Measurements from ENCODE around the gene DLGAP1. TPM values are rescaled to one million over a fixed set of nuclear protein-coding genes. Genes with fewer than 3 reads are reported as not detected.
"Not testable (repeated sequence)": the region's sequence is repeated elsewhere in the genome, so short reads cannot be mapped to it uniquely, and the experiment has no call there.

Gene DLGAP1
- total and polyA plus RNA-seq, 4 donors: 0.75 to 6.6 (median 3.6) TPM

GRCh38 chr18:3604498-3605408 lies 850.4 kb downstream of the DLGAP1 start:
- peak; percentile 77 for ATAC-seq (ENCODE audit: low FRiP score)

GRCh38 chr18:3604235-3604497 lies 850.9 kb downstream of the DLGAP1 start:
- no peak for DNase-seq
- Histone ChIP-seq H3K27ac (ENCODE audit: low read depth in 1 of 2, low read length in 2 of 2) (peak overlapping the region; percentile 94 to 97), H3K4me1 (ENCODE audit: control insufficient read depth in 1 of 2, insufficient read depth in 2 of 2, low read length in 2 of 2) (peaks cover 2% of the 10 kb centered on the region in 2 donors), H3K36me3 (ENCODE audit: control insufficient read depth in 1 of 2, insufficient read depth in 2 of 2, low read length in 1 of 2) (no peaks in the 10 kb centered on the region), H3K9me3 (ENCODE audit: control insufficient read depth, low read length) (no peaks in the 10 kb centered on the region), H3K4me3 (ENCODE audit: low read length in 2 of 2) (peak overlapping the region; percentile 2 to 53), H3K27me3 (ENCODE audit: control insufficient read depth in 1 of 2, insufficient read depth in 2 of 2, low read length in 1 of 2) (no peaks in the 10 kb centered on the region)
- no peak for ATAC-seq (ENCODE audit: low FRiP score)
- intact Hi-C loops (cut with DNase I): loop anchor here (1.0 to 2.0 kb wide), 2 partner anchors 19 to 20 kb away; no protein-coding TSS in a partner anchor
- WGBS, 2 donors: 8 to 10% methylated on average over 4 of the region's 4 CpGs

More at GRCh38 chr18:3604498-3605408, 850.4 kb downstream of the DLGAP1 start:
- H3K27ac ChIP-seq (ENCODE audit: low read depth in 1 of 2, low read length in 2 of 2): peak overlapping the region; percentile 90 to 97
- H3K36me3 ChIP-seq (ENCODE audit: control insufficient read depth in 1 of 2, insufficient read depth in 2 of 2, low read length in 1 of 2): no peaks in the 10 kb centered on the region
- H3K27me3 ChIP-seq (ENCODE audit: control insufficient read depth in 1 of 2, insufficient read depth in 2 of 2, low read length in 1 of 2): no peaks in the 10 kb centered on the region
- no peak for DNase-seq
- intact Hi-C loops (cut with DNase I): loop anchor here (1.0 to 2.0 kb wide), 2 partner anchors 18 to 20 kb away; no protein-coding TSS in a partner anchor
- WGBS, 2 donors: 1 to 2% methylated on average over 12 of the region's 12 CpGs
- no peaks in the 10 kb centered on the region for H3K9me3 ChIP-seq (ENCODE audit: control insufficient read depth, low read length)
- peak overlapping the region; percentile 34 to 53 for H3K4me3 ChIP-seq (ENCODE audit: low read length in 2 of 2)
- H3K4me1 ChIP-seq (ENCODE audit: control insufficient read depth in 1 of 2, insufficient read depth in 2 of 2, low read length in 2 of 2): peaks cover 2% of the 10 kb centered on the region in 2 donors

- Histone ChIP-seq H3K9me3 (ENCODE audit: control insufficient read depth, low read length) (no peaks in the 10 kb centered on the region), H3K27ac (ENCODE audit: low read depth in 1 of 2, low read length in 2 of 2) (peak overlapping the region; percentile 94 to 97), H3K27me3 (ENCODE audit: control insufficient read depth in 1 of 2, insufficient read depth in 2 of 2, low read length in 1 of 2) (no peaks in the 10 kb centered on the region), H3K4me1 (ENCODE audit: control insufficient read depth in 1 of 2, insufficient read depth in 2 of 2, low read length in 2 of 2) (peaks cover 2% of the 10 kb centered on the region in 2 donors), H3K4me3 (ENCODE audit: low read length in 2 of 2) (peak overlapping the region; percentile 51 to 53), H3K36me3 (ENCODE audit: control insufficient read depth in 1 of 2, insufficient read depth in 2 of 2, low read length in 1 of 2) (no peaks in the 10 kb centered on the region)
- 1 to 2% methylated on average over 12 of the region's 12 CpGs for WGBS, 2 donors
- ATAC-seq (ENCODE audit: low FRiP score): peak; percentile 86
- no peak for DNase-seq
- intact Hi-C loops (cut with DNase I): loop anchor here (1.0 to 2.0 kb wide), 2 partner anchors 19 to 21 kb away; no protein-coding TSS in a partner anchor
Observed at GRCh38 chr18:3603421-3604234, 851.5 kb downstream of the DLGAP1 start.

GRCh38 chr18:3601106-3601755 lies 853.9 kb downstream of the DLGAP1 start:
- H3K27ac ChIP-seq (ENCODE audit: low read depth in 1 of 2, low read length in 2 of 2); intact Hi-C loops (cut with DNase I); H3K36me3 ChIP-seq (ENCODE audit: control insufficient read depth in 1 of 2, insufficient read depth in 2 of 2, low read length in 1 of 2); DNase-seq; ATAC-seq (ENCODE audit: low FRiP score); H3K4me3 ChIP-seq (ENCODE audit: low read length in 2 of 2); H3K9me3 ChIP-seq (ENCODE audit: control insufficient read depth, low read length); H3K4me1 ChIP-seq (ENCODE audit: control insufficient read depth in 1 of 2, insufficient read depth in 2 of 2, low read length in 2 of 2); H3K27me3 ChIP-seq (ENCODE audit: control insufficient read depth in 1 of 2, insufficient read depth in 2 of 2, low read length in 1 of 2): not testable (repeated sequence)
- 95% methylated on average over 12 of the region's 12 CpGs for WGBS, 2 donors

- no peak overlapping the region for H3K4me3 ChIP-seq (ENCODE audit: low read length in 2 of 2)
- DNase-seq (no peak), ATAC-seq (ENCODE audit: low FRiP score) (no peak)
- H3K4me1 ChIP-seq (ENCODE audit: control insufficient read depth in 1 of 2, insufficient read depth in 2 of 2, low read length in 2 of 2): peaks cover 9 to 11% of the 10 kb centered on the region in 2 donors
- intact Hi-C loops (cut with DNase I): loop anchor here in 1 of 2 donors (5.0 to 10.0 kb wide), 2 partner anchors 67 to 335 kb away; partner anchors contain the start of gene MYL12B
- no peak overlapping the region for H3K27ac ChIP-seq (ENCODE audit: low read depth in 1 of 2, low read length in 2 of 2)
- H3K9me3 ChIP-seq (ENCODE audit: control insufficient read depth, low read length): no peaks in the 10 kb centered on the region
- WGBS, 2 donors: 94 to 95% methylated on average over 6 of the region's 6 CpGs
- no peaks in the 10 kb centered on the region for H3K27me3 ChIP-seq (ENCODE audit: control insufficient read depth in 1 of 2, insufficient read depth in 2 of 2, low read length in 1 of 2)
- no peaks in the 10 kb centered on the region for H3K36me3 ChIP-seq (ENCODE audit: control insufficient read depth in 1 of 2, insufficient read depth in 2 of 2, low read length in 1 of 2)
Observed at GRCh38 chr18:3599861-3600260, 855.2 kb downstream of the DLGAP1 start.

- Histone ChIP-seq H3K36me3 (ENCODE audit: control insufficient read depth in 1 of 2, insufficient read depth in 2 of 2, low read length in 1 of 2) (no peaks in the 10 kb centered on the region), H3K27me3 (ENCODE audit: control insufficient read depth in 1 of 2, insufficient read depth in 2 of 2, low read length in 1 of 2) (no peaks in the 10 kb centered on the region), H3K9me3 (ENCODE audit: control insufficient read depth, low read length) (no peaks in the 10 kb centered on the region), H3K4me1 (ENCODE audit: control insufficient read depth in 1 of 2, insufficient read depth in 2 of 2, low read length in 2 of 2) (peaks cover 7 to 11% of the 10 kb centered on the region in 2 donors), H3K4me3 (ENCODE audit: low read length in 2 of 2) (no peak overlapping the region), H3K27ac (ENCODE audit: low read depth in 1 of 2, low read length in 2 of 2) (no peak overlapping the region)
- ATAC-seq (ENCODE audit: low FRiP score) (no peak), DNase-seq (no peak)
- intact Hi-C loops (cut with DNase I): loop anchor here in 1 of 2 donors (5.0 to 10.0 kb wide), 2 partner anchors 68 to 334 kb away; partner anchors contain the start of gene MYL12B
- 93% methylated on average over 7 of the region's 7 CpGs for WGBS, 2 donors
Observed at GRCh38 chr18:3599195-3599594, 855.9 kb downstream of the DLGAP1 start.

GRCh38 chr18:3598581-3598980 lies 856.5 kb downstream of the DLGAP1 start:
- no peak for DNase-seq
- Histone ChIP-seq H3K9me3 (ENCODE audit: control insufficient read depth, low read length) (no peaks in the 10 kb centered on the region), H3K4me3 (ENCODE audit: low read length in 2 of 2) (no peak overlapping the region), H3K36me3 (ENCODE audit: control insufficient read depth in 1 of 2, insufficient read depth in 2 of 2, low read length in 1 of 2) (no peaks in the 10 kb centered on the region), H3K4me1 (ENCODE audit: control insufficient read depth in 1 of 2, insufficient read depth in 2 of 2, low read length in 2 of 2) (peaks cover 7 to 11% of the 10 kb centered on the region in 2 donors), H3K27ac (ENCODE audit: low read depth in 1 of 2, low read length in 2 of 2) (no peak overlapping the region), H3K27me3 (ENCODE audit: control insufficient read depth in 1 of 2, insufficient read depth in 2 of 2, low read length in 1 of 2) (no peaks in the 10 kb centered on the region)
- WGBS, 2 donors: 97 to 98% methylated on average over 10 of the region's 10 CpGs
- intact Hi-C loops (cut with DNase I): loop anchor here in 1 of 2 donors (5.0 to 10.0 kb wide), 2 partner anchors 69 to 334 kb away; partner anchors contain the start of gene MYL12B
- ATAC-seq (ENCODE audit: low FRiP score): no peak

Data from aorta (tissue), 5 donors.